ENCODE data around the gene TMEM131.
A peak's percentile ranks its signal among the peaks of the same experiment; 100 is the strongest.

The TMEM131 gene

DNA sequence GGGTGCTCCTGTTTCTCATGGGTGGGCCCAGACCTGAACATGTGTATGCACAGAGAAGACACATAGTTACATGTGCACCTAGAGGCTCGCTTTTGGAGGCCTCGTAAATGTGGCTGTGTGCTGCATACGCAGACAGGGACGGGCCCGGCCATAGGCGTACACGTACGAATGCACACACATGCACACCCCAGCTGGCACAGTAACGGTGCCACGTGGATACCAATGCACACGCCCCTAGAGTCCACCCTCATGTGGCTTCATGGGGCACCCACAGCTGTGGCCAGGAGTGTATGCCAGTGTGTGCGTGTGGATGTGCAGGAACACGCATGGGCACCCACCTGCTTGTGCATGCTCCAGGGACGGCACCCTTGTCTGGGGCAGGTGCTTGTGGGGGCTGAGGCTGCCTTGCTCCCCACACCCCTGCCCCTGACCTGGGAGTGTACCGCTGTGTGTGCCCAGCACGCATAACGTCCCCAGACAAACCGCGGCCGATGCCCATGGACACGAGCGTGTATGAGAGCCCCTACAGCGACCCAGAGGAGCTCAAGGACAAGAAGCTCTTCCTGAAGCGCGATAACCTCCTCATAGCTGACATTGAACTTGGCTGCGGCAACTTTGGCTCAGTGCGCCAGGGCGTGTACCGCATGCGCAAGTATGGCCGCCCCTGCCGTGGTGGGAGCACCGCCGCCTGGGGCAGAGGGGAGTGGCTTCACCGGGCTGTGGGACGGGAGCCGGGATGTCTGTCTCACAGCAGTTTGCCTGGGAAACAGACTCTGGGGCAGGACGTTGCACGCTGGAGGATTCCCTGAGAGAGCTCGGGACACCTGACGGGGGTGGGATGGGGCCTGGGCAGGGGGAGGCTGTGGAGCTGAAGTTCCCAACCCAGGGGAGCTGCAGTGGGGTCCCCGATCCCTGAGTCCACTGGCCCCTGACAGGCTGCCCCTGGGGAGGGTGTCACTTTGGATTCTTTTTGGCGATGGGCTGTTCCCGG is 261.4 kb downstream of the TMEM131 start:
- DNase-seq: no peak

DNA sequence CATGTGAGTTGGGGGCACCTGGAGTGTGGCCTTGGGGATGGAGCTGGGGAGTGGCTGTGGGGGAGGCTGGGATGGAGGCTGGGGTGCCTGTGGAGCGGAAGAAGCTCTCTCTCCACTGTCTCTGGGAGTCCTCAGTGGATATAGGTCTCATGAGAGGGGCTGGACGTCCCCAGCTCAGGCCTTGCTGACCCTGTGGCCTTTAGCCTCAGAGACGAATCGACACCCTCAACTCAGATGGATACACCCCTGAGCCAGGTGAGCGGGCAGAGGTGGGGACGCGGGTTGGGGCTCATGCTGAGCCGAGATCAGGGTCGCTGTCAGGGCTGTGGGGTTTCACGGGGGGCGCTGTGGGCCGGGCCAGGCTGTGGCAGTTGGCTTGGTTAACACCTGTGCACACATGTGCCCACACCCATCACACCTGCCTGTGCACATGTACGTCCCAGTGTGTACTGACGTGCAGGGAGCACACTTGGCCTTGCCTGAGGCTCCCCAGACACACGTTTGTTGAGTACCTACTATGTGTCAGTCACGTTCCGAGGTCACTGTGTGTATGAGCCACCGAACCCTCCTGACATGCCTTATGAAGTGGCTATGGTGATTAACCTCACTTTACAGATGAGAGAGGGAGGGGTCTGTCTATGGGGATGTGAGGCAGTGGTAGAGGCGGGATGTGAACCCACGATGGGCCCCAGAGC is 262.3 kb downstream of the TMEM131 start:
- DNase-seq: no peak

DNA sequence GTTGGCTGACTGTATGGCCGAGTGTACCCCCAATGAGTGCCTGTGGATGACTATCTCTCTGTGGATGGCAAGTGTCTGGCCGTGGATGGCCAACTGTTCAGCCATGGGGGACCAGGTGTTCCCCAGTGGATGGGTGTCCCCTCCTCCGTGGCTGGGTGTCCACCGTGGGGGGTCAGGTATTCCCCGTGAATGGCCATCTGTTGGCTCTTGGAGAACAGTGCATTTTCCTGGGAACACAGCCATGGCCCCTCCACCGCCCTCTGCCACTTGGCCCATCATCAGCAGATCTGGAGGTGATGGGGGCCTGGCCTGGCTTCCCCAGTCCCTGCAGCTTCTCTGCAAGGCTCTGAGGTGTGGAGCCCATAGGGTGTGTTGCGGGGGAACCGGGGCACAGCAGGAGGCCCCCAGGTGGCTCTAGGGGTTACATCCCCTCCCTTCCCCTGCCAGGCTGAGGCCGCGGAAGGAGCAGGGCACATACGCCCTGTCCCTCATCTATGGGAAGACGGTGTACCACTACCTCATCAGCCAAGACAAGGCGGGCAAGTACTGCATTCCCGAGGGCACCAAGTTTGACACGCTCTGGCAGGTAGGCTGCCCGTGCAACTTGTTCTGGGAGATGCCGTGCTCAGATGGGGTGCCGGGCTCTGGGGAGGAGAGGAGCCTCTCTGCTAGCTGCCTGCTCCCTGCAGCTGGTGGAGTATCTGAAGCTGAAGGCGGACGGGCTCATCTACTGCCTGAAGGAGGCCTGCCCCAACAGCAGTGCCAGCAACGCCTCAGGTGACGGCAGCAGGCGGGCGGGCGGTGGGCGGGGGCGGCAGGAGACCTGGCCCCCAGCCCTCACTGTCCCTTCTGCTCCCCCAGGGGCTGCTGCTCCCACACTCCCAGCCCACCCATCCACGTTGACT is 263.1 kb downstream of the TMEM131 start:
- DNase-seq: no peak

DNA sequence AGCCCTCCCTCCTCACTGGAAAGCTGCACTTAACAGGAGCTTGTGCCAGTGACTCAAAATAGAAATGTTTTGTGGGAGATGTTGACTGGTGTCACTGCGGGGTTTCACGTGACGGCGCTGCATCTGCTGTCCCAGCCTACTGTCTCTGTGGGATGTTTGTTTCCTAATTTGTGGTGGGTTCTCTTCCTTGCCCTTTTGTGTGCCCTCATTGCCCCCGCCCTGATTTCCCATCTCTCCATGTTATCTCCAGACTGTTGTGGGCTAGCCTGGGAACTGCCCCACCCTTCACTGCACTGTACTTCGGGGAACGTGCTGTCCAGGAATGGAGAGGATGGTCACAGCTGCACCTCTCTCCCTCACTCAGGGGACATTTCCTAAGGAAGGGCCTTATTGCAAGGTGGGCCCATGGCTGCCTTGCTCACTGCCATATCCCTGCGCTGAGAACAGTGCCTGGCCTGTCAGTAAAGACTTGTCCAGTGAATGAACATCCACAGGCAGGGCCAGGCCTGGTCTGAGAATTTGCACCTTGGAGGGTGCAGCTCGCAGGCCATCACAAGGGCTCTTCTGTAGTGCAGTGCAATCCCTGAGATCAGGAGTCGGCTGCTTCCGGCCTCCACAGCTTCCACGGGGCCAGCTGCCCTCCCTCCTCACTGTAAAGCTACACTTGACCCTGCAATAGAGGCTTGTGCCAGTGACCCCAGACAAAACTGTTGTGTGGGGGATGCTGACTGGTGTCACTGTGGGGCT is 264.3 kb downstream of the TMEM131 start:
- DNase-seq: no peak

DNA sequence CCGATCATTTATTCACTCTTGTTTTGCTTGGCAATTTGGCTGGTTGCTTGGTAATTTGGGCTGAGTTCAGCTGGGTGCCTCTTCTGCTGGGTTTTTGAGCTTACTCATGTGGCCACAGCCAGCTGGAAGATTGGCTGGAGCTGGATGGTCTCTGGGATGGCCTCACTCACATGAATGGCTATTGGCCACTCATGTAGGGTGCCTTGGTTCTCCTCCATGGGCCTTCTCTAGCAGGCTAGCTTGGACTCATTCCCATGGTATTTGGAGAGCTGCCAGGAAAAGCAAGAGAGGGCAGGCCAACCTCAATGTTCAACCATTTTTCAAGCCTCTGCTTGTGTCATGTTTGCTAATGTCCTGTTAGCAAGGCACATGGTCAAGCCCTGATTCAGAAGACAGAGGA is 265.5 kb downstream of the TMEM131 start:
- no peak for DNase-seq

DNA sequence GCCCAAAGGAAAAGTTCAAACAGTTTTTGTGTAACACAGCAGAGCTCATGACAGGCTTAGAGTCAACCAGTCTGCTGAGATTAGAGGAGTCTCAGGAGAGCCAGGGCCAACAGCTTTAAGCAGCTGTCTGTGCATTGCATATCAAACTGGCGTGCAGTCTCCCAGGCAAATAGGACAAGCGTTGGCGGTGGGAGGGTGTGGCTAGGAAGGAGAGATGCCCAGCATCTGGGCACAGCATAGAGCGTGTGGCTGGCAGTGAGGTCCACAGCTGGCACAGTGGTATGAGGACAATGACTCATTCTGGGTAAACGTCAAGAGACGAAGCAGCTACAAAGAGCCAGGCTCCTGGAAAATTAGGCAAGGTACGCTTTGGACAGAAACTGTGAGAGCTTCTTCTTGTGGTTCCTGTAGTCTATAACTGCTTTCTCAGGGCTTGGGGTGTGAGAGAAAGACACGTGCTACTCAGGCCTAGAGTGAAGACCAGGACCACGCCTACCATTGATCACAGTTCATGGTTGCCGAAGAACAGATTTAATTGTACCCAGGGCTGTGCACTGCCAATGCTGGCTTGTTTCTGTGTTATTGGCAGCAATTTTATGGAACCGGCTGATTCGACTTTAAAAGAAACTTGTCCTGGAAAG is 267.5 kb downstream of the TMEM131 start:
- peak; percentile 45 for DNase-seq

DNA sequence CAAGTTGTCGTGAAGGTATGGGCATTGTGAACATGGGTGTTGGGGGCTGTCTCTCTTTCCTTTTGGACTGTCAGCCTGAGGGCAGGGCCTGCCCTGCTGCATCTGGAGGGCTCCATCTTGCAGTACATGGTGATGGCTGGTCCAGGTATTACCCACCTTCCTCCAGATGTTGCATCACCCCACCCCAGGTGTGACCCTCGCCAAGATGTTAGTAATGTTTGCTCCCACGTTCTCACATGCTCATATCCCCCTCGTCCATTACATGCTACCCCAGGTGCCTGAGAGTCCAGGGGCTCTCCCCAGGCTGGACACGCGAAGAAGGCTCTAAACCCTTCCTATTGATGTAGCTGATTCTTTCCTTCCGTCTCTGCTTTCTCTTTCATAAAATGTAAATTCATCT is 268.5 kb downstream of the TMEM131 start:
- no peak for DNase-seq

DNA sequence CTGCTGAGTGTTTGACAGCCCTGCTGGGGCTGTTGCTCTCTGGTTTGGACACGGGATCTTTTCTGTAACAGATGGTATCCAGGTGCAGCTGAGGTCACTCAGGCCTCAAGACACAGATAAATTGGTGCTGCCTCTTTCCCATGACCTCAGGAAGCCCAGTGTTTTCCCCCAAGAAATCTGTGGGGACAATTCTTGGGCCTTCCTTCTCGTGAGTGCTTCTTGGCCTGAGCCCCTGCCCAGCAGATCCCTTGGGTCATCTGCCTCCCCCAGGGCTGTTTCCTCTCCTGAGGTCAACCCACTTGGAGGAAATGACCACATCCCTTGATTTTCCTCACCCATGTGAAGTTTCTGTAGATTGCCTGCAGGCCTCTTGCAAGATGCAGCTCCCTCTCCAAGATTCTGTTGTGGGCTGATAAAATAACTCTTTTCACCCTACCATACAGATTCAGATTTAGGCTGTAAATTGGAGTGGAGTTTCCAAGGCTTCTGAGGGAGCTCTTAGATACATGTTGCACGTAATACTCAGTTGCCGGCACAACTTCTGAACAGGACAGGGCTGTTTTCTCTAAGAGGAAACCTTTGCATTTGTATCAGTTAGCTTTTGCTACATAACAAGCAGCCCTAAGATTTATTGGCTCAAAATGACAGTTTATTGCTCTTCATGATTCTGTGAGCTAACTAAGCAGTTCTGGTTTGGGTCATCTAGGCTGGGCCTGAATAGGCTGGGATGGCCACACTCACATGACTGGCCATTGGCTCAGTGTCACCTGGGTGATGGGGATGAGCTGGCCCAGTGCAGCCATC is 269.3 kb downstream of the TMEM131 start:
- DNase-seq: no peak

DNA sequence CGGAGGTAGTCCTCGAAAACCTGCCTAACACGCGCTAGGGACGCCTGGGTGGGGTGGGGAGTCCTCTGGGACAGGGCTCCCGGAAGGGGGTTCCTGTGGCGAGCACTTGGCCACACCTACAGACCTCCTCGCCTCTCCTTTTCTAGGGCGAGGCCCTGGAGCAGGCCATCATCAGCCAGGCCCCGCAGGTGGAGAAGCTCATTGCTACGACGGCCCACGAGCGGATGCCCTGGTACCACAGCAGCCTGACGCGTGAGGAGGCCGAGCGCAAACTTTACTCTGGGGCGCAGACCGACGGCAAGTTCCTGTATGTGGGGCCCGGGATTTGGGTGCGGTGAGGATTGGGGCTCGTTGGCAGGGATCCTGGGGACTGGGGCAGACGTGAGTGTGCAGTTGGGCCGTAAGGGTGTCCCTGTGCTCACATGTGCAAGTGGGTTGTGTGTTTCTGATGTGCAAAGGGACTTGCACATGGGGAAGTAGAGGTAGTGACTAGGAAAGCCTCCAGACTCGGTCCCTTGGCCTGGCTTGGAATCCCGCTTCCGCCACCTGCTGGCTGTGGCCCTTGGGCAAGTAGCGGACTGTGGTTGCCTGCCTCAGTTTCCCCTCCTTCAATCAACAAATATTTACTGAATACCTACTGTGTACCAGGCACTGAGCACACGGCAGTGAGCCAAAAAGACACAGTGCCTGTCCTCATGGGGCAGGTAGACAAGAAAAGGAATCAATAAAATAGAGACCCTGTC is 270.6 kb downstream of the TMEM131 start:
- no peak for DNase-seq

DNA sequence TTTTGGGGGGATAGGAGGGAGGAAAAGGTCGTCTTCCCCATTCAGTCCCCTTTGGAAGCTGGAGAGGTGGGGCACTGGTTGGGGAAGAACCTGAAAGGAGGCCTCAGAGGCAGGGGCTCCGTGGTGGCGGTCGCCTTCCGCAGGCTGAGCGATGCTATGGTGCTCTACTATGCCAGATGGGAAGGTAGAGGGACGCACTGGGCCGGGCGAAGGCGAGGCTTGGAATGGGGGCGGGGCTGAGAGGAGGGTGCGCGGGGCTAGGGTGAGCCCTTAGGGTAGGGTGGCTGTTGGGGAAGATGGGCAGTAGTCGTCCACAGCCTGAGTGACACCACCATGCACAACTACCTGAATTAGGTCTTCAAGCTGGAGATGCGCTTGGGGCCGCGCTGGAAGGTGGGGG is 271.2 kb downstream of the TMEM131 start:
- DNase-seq: no peak

DNA sequence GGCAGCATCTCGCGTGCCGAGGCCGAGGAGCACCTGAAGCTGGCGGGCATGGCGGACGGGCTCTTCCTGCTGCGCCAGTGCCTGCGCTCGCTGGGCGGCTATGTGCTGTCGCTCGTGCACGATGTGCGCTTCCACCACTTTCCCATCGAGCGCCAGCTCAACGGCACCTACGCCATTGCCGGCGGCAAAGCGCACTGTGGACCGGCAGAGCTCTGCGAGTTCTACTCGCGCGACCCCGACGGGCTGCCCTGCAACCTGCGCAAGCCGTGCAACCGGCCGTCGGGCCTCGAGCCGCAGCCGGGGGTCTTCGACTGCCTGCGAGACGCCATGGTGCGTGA is 271.7 kb downstream of the TMEM131 start:
- no peak for DNase-seq

DNA sequence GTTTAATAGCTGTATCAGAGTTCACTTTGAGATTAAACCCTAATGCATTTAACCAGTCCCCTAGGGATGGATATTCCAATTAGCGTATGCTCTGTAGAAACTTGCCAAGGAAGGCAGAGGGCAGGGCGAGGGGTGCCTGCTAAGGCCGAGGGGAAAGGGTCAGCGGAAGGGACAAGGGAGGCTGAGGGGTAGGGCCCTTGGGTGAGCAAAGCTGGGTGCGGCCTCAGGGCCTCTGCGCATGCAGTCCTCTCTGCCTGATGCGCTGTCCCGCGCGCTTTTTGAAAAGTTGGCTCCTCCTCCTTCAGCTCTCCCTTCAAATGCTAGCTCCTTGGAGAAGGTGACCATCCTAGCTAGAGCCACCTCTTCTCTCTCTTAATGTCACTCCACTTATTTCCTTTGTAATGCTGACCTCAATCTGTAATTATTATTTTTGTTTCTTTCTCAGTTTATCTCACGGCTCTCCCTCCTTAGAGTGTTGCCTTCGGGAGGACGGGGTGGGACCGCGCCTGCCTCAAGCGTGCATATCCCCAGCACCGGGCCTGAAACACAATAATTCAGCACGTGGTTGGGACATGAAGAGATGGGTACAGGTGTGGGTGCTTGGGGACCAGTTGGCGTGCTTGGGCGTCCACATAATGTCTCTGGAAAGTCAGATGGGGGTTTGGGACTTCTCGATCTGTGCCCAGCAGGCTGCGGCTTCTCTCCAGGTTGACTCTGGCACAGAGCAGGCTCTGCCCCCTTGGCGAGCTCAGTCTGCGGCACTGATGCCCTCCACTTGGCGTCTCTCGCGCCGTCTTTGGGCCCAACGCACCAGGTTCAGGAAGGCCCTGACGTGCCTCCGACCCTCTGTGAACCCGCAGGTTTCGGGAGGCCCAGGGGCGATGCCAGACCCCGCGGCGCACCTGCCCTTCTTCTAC is 272.3 kb downstream of the TMEM131 start:
- DNase-seq: no peak

DNA sequence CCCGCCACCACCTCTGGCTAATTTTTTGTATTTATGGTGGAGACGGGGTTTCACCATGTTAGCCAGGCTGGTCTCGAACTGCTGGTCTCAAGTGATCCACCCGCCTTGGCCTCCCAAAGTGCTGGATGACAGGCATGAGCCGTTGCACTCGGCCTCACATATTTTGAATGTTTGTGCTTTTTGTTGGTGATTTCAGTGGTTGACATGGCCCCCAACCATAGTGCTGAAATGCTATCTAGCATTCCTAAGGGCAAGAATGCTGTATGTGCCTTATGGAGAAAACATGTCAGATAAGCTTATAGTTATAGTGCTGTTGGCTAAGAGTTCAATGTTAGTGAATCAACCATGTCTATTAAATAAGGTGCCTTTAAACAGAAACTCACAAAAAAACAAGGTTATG is 273.5 kb downstream of the TMEM131 start:
- DNase-seq: no peak

DNA sequence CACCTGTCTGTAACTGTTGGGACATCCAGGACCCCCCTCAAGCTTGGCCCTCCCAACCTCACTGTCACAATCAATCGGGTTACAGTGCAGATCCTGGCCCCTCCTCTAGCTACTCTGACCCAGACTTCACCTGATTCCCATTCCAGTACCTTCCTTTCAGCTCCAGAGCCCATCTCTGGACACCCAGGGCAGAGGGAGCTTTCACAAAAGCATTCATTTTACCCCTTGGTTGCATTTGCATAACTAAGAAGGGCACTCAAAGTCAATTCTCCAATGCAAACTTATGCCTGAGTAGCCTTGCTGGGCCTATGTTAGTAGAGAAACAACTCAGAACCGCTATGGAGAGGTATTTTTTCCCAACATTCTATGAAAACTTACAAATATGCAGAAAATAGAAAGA is 275.0 kb downstream of the TMEM131 start:
- no peak for DNase-seq

DNA sequence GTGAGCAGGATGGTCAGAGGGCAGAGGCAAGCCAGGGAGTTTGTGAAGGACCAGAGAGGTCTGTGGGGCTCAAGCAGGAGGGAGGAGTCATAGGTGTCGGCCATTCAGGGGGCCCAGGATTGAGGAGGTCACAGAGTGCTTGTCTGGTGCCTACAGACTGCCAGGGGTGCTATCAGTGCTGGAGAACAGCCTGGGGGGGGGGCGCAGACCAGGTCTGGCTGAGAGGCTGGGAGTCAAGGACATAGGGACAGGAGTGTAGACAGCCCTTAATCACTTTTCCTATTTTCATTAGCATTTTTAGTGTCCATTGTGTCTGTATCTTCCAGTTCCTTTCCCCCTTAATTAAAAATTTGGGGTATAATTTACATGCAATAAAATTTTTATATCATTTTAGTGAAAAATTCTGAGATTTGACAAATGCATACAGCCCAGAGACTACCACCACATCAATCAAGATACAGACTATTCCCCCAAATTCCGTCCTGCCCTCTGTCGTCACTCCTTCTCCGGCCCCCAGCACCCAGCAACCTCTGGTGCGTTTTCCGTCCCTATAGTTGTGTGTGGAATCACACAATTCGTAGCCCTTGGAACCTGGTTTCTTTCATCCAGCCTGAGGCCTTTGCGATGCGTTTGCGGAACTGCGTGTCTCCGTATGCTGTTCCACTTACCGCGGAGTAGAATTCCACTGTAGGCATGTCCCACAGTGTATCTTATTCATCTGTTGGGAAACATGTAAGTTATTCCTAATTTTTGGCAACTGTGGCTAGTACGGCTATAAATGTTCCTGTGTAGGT is 276.2 kb downstream of the TMEM131 start:
- DNase-seq: no peak

DNA sequence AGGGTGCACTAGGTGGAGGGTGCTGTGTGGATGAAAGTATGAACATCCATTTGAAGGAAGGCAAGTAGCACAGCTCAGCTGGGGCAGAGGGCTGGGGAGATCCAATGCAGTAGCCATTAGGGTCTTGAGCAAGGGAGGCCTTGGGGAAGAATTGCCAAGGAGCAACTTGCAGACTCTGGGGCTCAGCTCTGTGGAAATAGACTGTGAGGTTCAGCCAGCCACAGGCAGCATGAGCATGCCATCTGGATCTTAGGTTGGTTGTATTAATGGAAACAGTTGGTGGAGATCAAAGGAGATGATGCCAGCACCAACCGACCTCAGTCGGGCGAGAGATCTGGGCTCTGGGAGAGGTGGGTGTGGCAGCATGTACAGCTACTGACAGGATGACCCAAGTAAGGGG is 276.8 kb downstream of the TMEM131 start:
- DNase-seq: no peak

DNA sequence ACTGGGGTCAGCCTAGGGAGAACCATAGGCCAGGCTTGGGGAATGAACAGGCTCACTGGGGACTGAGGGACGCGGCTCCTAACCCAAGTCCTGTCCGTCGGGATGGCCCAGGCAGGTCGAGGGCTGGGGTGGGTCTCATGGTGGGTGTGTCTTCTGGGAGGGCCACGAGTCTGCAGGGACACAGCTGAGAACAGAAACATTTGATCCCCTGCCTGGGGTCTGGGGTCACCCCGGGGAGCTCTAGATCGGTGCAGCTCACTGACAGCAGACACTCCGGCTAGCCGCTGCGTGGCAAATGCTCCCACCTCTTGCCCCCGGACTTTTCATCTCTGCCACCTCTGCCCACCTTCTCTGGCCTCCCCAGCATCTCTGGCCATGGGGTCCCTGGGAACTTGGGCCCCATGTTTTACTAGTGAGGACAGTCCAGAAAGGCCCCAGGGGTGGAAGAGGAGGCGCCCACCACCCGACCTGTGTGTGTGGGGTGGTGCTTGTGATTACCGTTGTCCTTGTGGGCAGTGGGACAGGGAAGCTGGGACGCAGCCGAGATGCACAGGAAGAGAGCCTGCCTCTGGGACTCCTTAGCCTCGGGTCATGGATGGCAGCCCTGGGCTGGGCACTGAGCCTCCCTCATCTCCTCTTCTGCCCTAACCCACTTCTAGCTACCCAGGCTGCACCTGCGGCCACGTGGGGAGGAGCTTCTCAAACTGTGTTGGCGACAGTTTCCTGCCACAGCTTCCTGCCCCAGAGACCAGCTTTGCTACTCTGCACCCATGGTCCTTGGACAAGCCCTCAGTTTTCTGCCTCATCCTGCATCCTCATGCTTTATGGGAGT is 277.5 kb downstream of the TMEM131 start:
- DNase-seq: no peak

DNA sequence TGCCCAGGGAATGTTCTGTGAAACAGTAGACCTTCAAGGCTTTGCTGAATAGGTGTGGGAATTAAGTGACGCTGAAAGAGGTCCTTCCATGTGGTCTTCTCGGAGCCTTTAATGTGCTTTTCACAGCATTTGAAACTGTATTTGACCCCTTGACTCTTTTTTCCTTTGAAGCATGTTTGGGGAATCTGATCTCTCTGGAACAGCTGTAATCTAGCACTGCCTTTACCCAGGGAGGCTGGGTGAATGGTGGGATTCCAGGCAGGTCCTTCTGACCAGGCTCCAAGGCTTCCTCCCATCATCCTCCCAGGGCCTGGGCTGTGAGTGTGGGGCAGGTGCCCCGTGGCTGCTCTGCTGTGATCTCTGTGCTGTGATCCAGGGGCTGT is 278.1 kb downstream of the TMEM131 start:
- DNase-seq: no peak

Data from NCI-H2171 (cell line).